Spinal cord (tissue), 10 donors: ENCODE measurements around the gene ZIC1. TPM values are rescaled to one million over a fixed set of nuclear protein-coding genes. Genes with fewer than 3 reads are reported as not detected.

Experiments
- DNase-seq, 6 donors: peaks; one replicate each; pipeline versions ENCODE4 v3.0.0 to v3.0.0-alpha.2; 2013 to 2015; ENCODE audit warnings: low spot score in 6 of 6, low read depth in 4 of 6
- H3K27ac ChIP-seq: one replicate; pipeline ENCODE4 v1.5.1; 2013; ENCODE audit warnings: low read depth, low read length, control low read depth
- H3K27me3 ChIP-seq: one replicate; pipeline ENCODE4 v1.6.1; 2013; ENCODE audit warnings: low read length; ENCODE audit not compliant: control insufficient read depth, insufficient read depth
- H3K36me3 ChIP-seq: one replicate; pipeline ENCODE4 v1.6.1; 2013; ENCODE audit warnings: low read length; ENCODE audit not compliant: control insufficient read depth, insufficient read depth
- H3K4me1 ChIP-seq: one replicate; pipeline ENCODE4 v1.6.1; 2013; ENCODE audit warnings: low read length; ENCODE audit not compliant: control insufficient read depth, insufficient read depth
- H3K4me3 ChIP-seq: one replicate; pipeline ENCODE4 v1.5.1; 2013; ENCODE audit warnings: low read depth, low read length, control low read depth
- H3K9me3 ChIP-seq: one replicate; pipeline ENCODE4 v1.6.1; 2013; ENCODE audit warnings: low read length; ENCODE audit not compliant: control insufficient read depth, insufficient read depth
- WGBS: methylation state at CpG from one replicate; pipeline ENCODE4 v1.1.5; 2013; ENCODE audit warnings: missing lambda C conversion rate; ENCODE audit not compliant: insufficient coverage; 5-methylcytosine and 5-hydroxymethylcytosine counted together
- polyA plus RNA-seq, 2 donors: library from polyadenylated mRNA; unstranded; fragments of 120-200 nt; gene quantifications; one replicate each; pipeline ENCODE4 v1.2.1, GENCODE V29; 2013; ENCODE audit not compliant: insufficient read length in 2 of 2
- total RNA-seq, 2 donors: library from RNA; depleted of rRNA in 1 of 2; stranded (reverse); fragments of 120-200 nt in 1 of 2; fragments of >200 nt in 1 of 2; gene quantifications; one replicate each; pipeline versions ENCODE4 v1.2.3 to v1.2.4, GENCODE V29; 2013 to 2014
- donor health status: healthy.

Gene ZIC1
- total and polyA plus RNA-seq, 4 donors: 87.2 to 514 (median 243) TPM

DNA sequence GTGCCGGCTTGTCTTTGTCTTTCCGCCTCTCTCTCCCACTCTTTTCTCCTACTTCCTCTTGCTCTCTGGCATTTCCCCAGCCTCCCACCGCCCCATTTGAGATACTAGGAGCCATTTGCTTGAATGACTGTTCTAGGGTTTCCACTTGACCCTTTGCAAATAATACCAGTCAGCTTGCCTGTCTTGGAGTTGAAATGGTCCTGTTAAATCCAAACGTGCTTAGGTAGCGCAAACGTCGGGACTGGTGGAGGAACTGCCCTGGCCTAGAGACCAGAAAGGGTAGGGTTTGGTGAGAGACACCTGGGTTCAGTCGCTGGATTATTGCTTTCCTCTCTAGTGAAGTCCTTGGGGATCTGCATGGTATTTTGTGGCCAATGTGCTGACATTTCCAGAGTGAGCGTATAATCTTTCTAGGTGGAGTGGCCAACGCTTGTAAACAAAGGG is 10.6 kb downstream of the ZIC1 start:
- Histone ChIP-seq H3K36me3 (peaks cover 8% of the 10 kb centered on the region), H3K4me3 (peak overlapping the region; percentile 50), H3K4me1 (peaks cover 42% of the 10 kb centered on the region), H3K27me3 (peaks cover 93% of the 10 kb centered on the region), H3K9me3 (no peaks in the 10 kb centered on the region), H3K27ac (peak overlapping the region; percentile 88)
- peak in 3 of 6 donors; percentile 35 to 59 (median 49) for DNase-seq
- 33% methylated on average over 10 of the region's 10 CpGs for WGBS

- peaks cover 94% of the 10 kb centered on the region for H3K27me3 ChIP-seq
- peak overlapping the region; percentile 88 for H3K27ac ChIP-seq
- peaks cover 8% of the 10 kb centered on the region for H3K36me3 ChIP-seq
- peaks cover 42% of the 10 kb centered on the region for H3K4me1 ChIP-seq
- peak overlapping the region; percentile 54 for H3K4me3 ChIP-seq
- H3K9me3 ChIP-seq: no peaks in the 10 kb centered on the region
- 23% methylated on average over 24 of the region's 32 CpGs for WGBS
- DNase-seq: peak in 4 of 6 donors; percentile 7 to 47 (median 36)
These were observed 11.4 kb downstream of the ZIC1 start for GRCh38 chr3:147420353-147421183.

DNA sequence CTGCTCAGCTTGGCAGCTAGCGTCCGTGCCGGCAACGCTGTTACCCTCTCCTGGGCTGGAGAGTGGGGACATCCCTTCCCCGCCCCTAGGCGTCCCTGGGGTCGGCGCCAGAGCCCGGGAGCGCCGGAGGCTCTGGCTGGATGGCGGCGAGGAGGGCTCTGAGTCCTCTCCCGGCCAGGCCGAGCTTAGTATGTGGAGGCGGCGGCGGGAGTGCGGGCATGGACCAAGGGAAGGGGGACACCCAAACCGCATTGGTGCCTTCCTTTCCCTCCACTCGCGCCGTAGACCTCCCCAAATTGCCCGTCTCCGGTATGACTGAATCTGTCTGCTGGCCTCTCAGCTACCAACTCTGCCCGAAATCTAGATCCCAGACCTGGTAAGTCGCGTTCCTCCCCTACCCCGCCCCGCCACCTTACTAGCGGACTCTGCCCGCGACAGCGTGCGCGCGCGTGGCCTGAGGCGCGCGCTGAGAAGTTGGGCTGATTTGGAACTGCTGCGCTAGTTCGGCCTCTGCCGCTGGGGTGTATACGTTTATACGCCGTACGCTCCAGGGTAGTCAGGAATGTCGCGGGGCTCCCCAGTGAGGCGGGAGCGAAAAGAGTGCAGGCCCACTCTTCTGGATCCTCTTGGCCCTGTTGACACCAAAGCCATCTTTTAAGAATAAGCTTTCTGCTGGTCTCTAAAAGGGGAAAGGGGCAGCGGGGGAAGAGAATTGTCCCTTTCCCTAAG is 12.2 kb downstream of the ZIC1 start:
- Histone ChIP-seq H3K9me3 (no peaks in the 10 kb centered on the region), H3K27me3 (peaks cover 86% of the 10 kb centered on the region), H3K4me3 (peak overlapping the region; percentile 54), H3K4me1 (peaks cover 42% of the 10 kb centered on the region), H3K36me3 (peaks cover 8% of the 10 kb centered on the region), H3K27ac (peak overlapping the region; percentile 88)
- DNase-seq: peak in 4 of 6 donors; percentile 36 to 79 (median 68)
- WGBS: 2% methylated on average over 39 of the region's 53 CpGs

- Histone ChIP-seq H3K4me1 (peaks cover 42% of the 10 kb centered on the region), H3K27me3 (peaks cover 82% of the 10 kb centered on the region), H3K27ac (peak overlapping the region; percentile 88), H3K36me3 (peaks cover 8% of the 10 kb centered on the region), H3K9me3 (no peaks in the 10 kb centered on the region), H3K4me3 (peak overlapping the region; percentile 54)
- 20% methylated on average over 14 of the region's 15 CpGs for WGBS
- peak in 4 of 6 donors; percentile 31 to 73 (median 52) for DNase-seq
These were observed 13.0 kb downstream of the ZIC1 start for GRCh38 chr3:147422196-147422595.

- H3K4me1 ChIP-seq: peaks cover 42% of the 10 kb centered on the region
- H3K9me3 ChIP-seq: no peaks in the 10 kb centered on the region
- peak overlapping the region; percentile 54 for H3K4me3 ChIP-seq
- peaks cover 80% of the 10 kb centered on the region for H3K27me3 ChIP-seq
- peaks cover 8% of the 10 kb centered on the region for H3K36me3 ChIP-seq
- WGBS: 10% methylated on average over 30 of the region's 36 CpGs
- H3K27ac ChIP-seq: peak overlapping the region; percentile 88
- peak in 4 of 6 donors; percentile 31 to 90 (median 64) for DNase-seq
These were observed 13.7 kb downstream of the ZIC1 start for GRCh38 chr3:147422601-147423536.

DNA sequence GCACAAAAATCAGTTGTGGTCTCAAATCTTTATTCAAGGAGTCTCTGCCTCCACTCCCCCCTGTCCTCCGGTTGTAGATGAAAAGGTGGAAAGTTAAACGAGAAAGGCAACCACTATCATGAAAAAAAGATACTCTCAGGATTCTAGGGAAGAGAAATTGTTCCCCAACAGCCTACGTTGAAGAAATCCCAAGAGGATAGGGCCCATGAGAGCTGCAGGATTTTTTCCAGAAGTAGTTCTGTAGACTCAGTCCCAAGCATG is 14.3 kb downstream of the ZIC1 start:
- peaks cover 75% of the 10 kb centered on the region for H3K27me3 ChIP-seq
- peak overlapping the region; percentile 54 for H3K4me3 ChIP-seq
- no peaks in the 10 kb centered on the region for H3K9me3 ChIP-seq
- peaks cover 42% of the 10 kb centered on the region for H3K4me1 ChIP-seq
- peaks cover 8% of the 10 kb centered on the region for H3K36me3 ChIP-seq
- peak in 1 of 6 donors; percentile 41 for DNase-seq
- H3K27ac ChIP-seq: peak overlapping the region; percentile 88
- 0% methylated on average over 1 of the region's 3 CpGs for WGBS

- H3K36me3 ChIP-seq: peaks cover 8% of the 10 kb centered on the region
- peak in 4 of 6 donors; percentile 31 to 80 (median 70) for DNase-seq
- peak overlapping the region; percentile 88 for H3K27ac ChIP-seq
- peaks cover 39% of the 10 kb centered on the region for H3K4me1 ChIP-seq
- H3K27me3 ChIP-seq: peaks cover 70% of the 10 kb centered on the region
- no peaks in the 10 kb centered on the region for H3K9me3 ChIP-seq
- 12% methylated on average over 29 of the region's 33 CpGs for WGBS
- H3K4me3 ChIP-seq: peak overlapping the region; percentile 54
These were observed 14.8 kb downstream of the ZIC1 start for GRCh38 chr3:147423798-147424580.

- H3K4me3 ChIP-seq: peak overlapping the region; percentile 54
- peaks cover 4% of the 10 kb centered on the region for H3K36me3 ChIP-seq
- H3K27me3 ChIP-seq: peaks cover 62% of the 10 kb centered on the region
- WGBS: no CpG with 5 or more reads among the region's 14 CpGs
- H3K9me3 ChIP-seq: no peaks in the 10 kb centered on the region
- peak overlapping the region; percentile 88 for H3K27ac ChIP-seq
- peaks cover 31% of the 10 kb centered on the region for H3K4me1 ChIP-seq
- DNase-seq: peak in 4 of 6 donors; percentile 9 to 77 (median 52)
These were observed 15.6 kb downstream of the ZIC1 start for GRCh38 chr3:147424581-147425387.
